GM12872 (cell line): ENCODE results near the gene CCDC15.

Experiments
- TF ChIP-seq, protein P1 (sequence below): IDR thresholded peaks from 3 replicates; pipeline ENCODE4 v1.5.1; 2011; ENCODE audit warnings: low read depth, mild to moderate bottlenecking, low read length, moderate library complexity; ENCODE audit not compliant: insufficient read depth

CCDC15 gene

GRCh38 chr11:124983674-124984511 is 29.9 kb downstream of the CCDC15 start:
- TF ChIP-seq, protein P1, sequence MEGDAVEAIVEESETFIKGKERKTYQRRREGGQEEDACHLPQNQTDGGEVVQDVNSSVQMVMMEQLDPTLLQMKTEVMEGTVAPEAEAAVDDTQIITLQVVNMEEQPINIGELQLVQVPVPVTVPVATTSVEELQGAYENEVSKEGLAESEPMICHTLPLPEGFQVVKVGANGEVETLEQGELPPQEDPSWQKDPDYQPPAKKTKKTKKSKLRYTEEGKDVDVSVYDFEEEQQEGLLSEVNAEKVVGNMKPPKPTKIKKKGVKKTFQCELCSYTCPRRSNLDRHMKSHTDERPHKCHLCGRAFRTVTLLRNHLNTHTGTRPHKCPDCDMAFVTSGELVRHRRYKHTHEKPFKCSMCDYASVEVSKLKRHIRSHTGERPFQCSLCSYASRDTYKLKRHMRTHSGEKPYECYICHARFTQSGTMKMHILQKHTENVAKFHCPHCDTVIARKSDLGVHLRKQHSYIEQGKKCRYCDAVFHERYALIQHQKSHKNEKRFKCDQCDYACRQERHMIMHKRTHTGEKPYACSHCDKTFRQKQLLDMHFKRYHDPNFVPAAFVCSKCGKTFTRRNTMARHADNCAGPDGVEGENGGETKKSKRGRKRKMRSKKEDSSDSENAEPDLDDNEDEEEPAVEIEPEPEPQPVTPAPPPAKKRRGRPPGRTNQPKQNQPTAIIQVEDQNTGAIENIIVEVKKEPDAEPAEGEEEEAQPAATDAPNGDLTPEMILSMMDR, result no peak

GRCh38 chr11:124984512-124984854 is 30.5 kb downstream of the CCDC15 start:
- TF ChIP-seq, protein P1, result no peak

DNA sequence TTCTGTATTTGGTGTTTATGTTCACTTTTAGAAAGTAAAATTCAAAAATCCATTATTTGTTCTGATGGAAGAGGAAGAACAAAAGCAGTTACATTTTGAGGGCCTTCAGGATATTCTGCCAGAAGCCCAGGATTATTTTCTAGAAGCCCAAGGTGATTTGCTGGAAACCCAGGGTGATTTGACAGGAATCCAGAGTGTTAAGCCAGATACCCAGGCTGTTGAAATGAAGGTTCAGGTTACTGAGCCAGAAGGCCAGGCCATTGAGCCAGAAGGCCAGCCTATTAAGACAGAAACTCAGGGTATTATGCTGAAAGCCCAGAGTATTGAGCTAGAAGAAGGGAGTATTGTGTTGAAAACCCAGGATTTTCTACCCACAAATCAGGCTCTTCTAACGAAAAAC is 33.1 kb downstream of the CCDC15 start:
- TF ChIP-seq, protein P1, result no peak

DNA sequence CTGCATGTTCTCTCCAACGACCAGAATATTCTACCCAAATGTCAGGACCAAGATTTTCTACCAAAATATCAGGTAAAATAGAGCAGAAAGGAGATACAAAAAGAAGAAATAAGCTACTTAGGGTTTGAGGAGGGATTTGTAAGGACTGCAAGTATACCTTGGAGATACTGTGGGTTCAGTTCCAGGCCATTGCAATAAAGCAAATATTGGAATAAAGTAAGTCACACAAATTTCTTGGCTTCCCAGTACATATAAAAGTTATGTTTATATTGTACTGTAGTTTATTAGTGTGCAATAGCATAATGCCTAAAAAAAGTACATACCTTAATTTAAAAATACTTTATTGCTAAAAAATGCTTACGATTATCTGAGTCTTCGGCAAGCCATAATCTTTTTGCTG is 34.1 kb downstream of the CCDC15 start:
- TF ChIP-seq, protein P1, result no peak

GRCh38 chr11:125001079-125001778 is 47.2 kb downstream of the CCDC15 start:
- TF ChIP-seq, protein P1, result no peak

- TF ChIP-seq, protein P1, result no peak
Measured at GRCh38 chr11:125001849-125002248, 47.8 kb downstream of the CCDC15 start.

DNA sequence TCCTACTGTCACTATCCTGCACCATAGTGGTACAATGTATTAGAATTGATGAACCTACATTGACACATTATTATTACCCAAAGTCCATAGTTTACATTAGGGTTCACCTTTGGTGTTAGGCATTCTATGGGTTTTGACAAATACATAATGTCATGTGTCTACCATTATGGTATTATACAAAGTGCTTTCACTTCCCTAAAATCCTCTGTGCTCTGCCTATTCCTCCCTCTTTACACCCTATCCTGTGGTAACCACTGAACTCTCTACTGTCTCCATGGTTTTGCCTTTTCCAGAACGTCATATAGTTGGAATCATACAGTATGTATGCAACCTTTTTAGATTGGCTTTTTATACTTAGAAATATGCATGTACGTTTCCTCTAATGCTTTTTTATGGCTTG is 51.5 kb downstream of the CCDC15 start:
- TF ChIP-seq, protein P1, result no peak
